ENCODE data around the gene MSI2. TPM values are rescaled to one million over a fixed set of nuclear protein-coding genes. Genes with fewer than 3 reads are reported as not detected.

Gene MSI2
- 23.1 to 55.2 TPM (median 25.5 TPM) in 3 replicates for total RNA-seq
- long read RNA-seq, partial matches to known transcripts: 0 of 1 reads
- long read RNA-seq, other reads (novel, unspliced or antisense): 1 of 1 reads

GRCh38 chr17:57255776-57256681 lies at the start of gene MSI2:
Gene MSI2, plus strand, starts transcription at chr17:57256523. Its CDS starts 220 bp downstream, at chr17:57256743.
- H3K4me1 Mint-ChIP-seq (ENCODE audit: low read depth): peaks cover 20% of the 10 kb centered on the region
- H3K27me3 Mint-ChIP-seq (ENCODE audit: low read depth): no peaks in the 10 kb centered on the region

GRCh38 chr17:57206928-57207327 lies 49.4 kb upstream of the MSI2 start:
- DNase-seq (ENCODE audit: low spot score): no peak
- H3K4me1 Mint-ChIP-seq (ENCODE audit: low read depth): peaks cover 13% of the 10 kb centered on the region
- peaks cover 12% of the 10 kb centered on the region for H3K9me3 Mint-ChIP-seq (ENCODE audit: low read depth)
- H3K27ac Mint-ChIP-seq (ENCODE audit: unreplicated experiment): no peak overlapping the region
- H3K36me3 Mint-ChIP-seq (ENCODE audit: low read depth): peaks cover 1% of the 10 kb centered on the region
- peaks cover 2% of the 10 kb centered on the region for H3K27me3 Mint-ChIP-seq (ENCODE audit: low read depth)
- no peak for TF ChIP-seq CTCF (IDR thresholded peaks at IDR 0.05)
- no peak overlapping the region for H3K4me3 Mint-ChIP-seq (ENCODE audit: unreplicated experiment)

More at GRCh38 chr17:57255776-57256681, at the start of gene MSI2:
- Mint-ChIP-seq H3K9me3 (ENCODE audit: low read depth) (peaks cover 7% of the 10 kb centered on the region), H3K27ac (ENCODE audit: unreplicated experiment) (peak within 1 kb of the TSS; percentile 79), H3K36me3 (ENCODE audit: low read depth) (no peaks in the 10 kb centered on the region), H3K4me3 (ENCODE audit: unreplicated experiment) (peak within 1 kb of the TSS; percentile 85)
- no peak for DNase-seq (ENCODE audit: low spot score)
- peak; percentile 51 for TF ChIP-seq CTCF (IDR thresholded peaks at IDR 0.05)

GRCh38 chr17:57207396-57207795 lies 48.9 kb upstream of the MSI2 start:
- no peak for TF ChIP-seq CTCF (IDR thresholded peaks at IDR 0.05)
- Mint-ChIP-seq H3K4me3 (ENCODE audit: unreplicated experiment) (no peak overlapping the region), H3K27ac (ENCODE audit: unreplicated experiment) (no peak overlapping the region), H3K36me3 (ENCODE audit: low read depth) (peaks cover 1% of the 10 kb centered on the region), H3K9me3 (ENCODE audit: low read depth) (peaks cover 12% of the 10 kb centered on the region), H3K27me3 (ENCODE audit: low read depth) (peaks cover 2% of the 10 kb centered on the region), H3K4me1 (ENCODE audit: low read depth) (peaks cover 13% of the 10 kb centered on the region)
- no peak for DNase-seq (ENCODE audit: low spot score)

- no peak for DNase-seq (ENCODE audit: low spot score)
- TF ChIP-seq CTCF (IDR thresholded peaks at IDR 0.05): no peak
- peaks cover 1% of the 10 kb centered on the region for H3K36me3 Mint-ChIP-seq (ENCODE audit: low read depth)
- peaks cover under 1% of the 10 kb centered on the region for H3K27me3 Mint-ChIP-seq (ENCODE audit: low read depth)
- no peak overlapping the region for H3K27ac Mint-ChIP-seq (ENCODE audit: unreplicated experiment)
- H3K4me1 Mint-ChIP-seq (ENCODE audit: low read depth): peaks cover 14% of the 10 kb centered on the region
- peaks cover 16% of the 10 kb centered on the region for H3K9me3 Mint-ChIP-seq (ENCODE audit: low read depth)
- H3K4me3 Mint-ChIP-seq (ENCODE audit: unreplicated experiment): no peak overlapping the region
Measured at GRCh38 chr17:57210224-57210553, 46.1 kb upstream of the MSI2 start.

GRCh38 chr17:57210972-57211411 lies 45.3 kb upstream of the MSI2 start:
- no peak for TF ChIP-seq CTCF (IDR thresholded peaks at IDR 0.05)
- no peak for DNase-seq (ENCODE audit: low spot score)
- no peaks in the 10 kb centered on the region for H3K27me3 Mint-ChIP-seq (ENCODE audit: low read depth)
- no peak overlapping the region for H3K27ac Mint-ChIP-seq (ENCODE audit: unreplicated experiment)
- peaks cover 16% of the 10 kb centered on the region for H3K9me3 Mint-ChIP-seq (ENCODE audit: low read depth)
- peaks cover 18% of the 10 kb centered on the region for H3K4me1 Mint-ChIP-seq (ENCODE audit: low read depth)
- H3K36me3 Mint-ChIP-seq (ENCODE audit: low read depth): peaks cover 1% of the 10 kb centered on the region
- H3K4me3 Mint-ChIP-seq (ENCODE audit: unreplicated experiment): no peak overlapping the region

Data from chondrocyte (in vitro differentiated cells).